CD4-positive, alpha-beta T cell treated with Interleukin-4 for 4 hours (primary cell): Measurements from ENCODE around the gene CDKN3.

ENCODE experiments used
- DNase-seq: peaks from one replicate; pipeline ENCODE4 v3.0.0-alpha.2; 2020

CDKN3 gene

GRCh38 chr14:54396493-54397335 is at the start of gene CDKN3:
Gene CDKN3 (plus strand): TSS chr14:54397007. CDS start chr14:54397069, 62 bp downstream.
- DNase-seq: peak; percentile 98

- no peak for DNase-seq
Measured at GRCh38 chr14:54347044-54347443, 49.8 kb upstream of the CDKN3 start.

GRCh38 chr14:54348001-54348611 is 48.7 kb upstream of the CDKN3 start:
- DNase-seq: peak; percentile 12

- DNase-seq: no peak
Measured at GRCh38 chr14:54348923-54349620, 47.7 kb upstream of the CDKN3 start.

- DNase-seq: no peak
Measured at GRCh38 chr14:54349713-54350112, 47.1 kb upstream of the CDKN3 start.

DNA sequence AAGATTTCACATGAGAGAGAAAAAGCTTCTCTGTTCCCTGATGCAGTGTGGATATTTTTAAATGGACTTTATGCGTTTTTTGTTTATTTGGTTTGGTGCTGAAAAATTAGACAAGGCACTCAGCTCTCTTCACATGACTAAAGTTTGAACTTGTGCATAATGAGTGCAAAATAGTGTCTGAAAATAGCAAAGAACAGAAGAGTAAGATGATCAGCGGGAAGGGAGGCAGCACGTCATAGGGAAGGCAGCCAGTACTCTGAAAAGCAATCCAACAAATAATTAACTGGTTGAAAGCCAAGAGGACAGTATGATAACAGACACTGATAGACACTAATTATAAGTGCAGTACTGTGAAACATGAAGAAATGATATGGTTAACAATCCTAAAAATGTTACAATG is 46.6 kb upstream of the CDKN3 start:
- no peak for DNase-seq

DNA sequence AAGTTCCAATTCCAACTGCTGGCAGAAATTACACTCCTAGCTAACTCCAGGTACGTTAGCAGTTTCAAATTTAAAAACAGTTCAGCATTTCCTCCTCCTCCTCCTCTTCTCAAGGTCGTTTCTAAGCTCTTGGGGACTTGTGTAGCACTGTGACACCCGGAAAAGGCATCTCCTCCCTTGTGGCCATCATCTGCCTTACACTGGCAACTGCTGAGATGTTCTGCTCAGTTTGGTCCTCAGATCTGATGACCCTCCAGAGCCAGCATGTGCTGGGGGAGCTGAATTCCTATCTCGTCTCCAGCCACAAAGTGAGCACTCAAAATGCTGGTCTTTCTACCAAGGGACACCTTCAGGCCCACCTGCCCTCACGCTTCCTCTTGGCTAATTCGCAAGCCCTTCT is 43.5 kb upstream of the CDKN3 start:
- DNase-seq: no peak

DNA sequence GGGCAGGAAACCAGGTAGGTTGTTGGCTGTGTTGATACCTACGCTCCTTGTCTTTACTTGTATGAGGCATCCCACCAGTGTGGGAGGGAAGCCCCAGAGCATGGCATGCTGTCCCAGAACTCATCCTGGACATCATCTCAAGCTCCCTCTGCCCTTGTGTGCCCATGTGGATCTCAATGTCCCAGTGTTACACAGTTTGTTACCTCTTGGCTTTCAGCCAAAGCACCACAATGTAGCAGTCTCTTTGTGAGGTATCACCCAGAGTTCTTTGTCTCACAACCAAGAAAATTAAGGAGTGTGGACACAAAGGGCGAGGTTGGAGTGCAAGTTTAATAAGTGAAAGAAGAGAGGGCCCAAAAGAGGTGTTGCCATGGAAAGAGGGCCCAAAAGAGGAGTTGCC is 43.1 kb upstream of the CDKN3 start:
- no peak for DNase-seq

GRCh38 chr14:54354096-54354495 is 42.7 kb upstream of the CDKN3 start:
- DNase-seq: no peak

DNA sequence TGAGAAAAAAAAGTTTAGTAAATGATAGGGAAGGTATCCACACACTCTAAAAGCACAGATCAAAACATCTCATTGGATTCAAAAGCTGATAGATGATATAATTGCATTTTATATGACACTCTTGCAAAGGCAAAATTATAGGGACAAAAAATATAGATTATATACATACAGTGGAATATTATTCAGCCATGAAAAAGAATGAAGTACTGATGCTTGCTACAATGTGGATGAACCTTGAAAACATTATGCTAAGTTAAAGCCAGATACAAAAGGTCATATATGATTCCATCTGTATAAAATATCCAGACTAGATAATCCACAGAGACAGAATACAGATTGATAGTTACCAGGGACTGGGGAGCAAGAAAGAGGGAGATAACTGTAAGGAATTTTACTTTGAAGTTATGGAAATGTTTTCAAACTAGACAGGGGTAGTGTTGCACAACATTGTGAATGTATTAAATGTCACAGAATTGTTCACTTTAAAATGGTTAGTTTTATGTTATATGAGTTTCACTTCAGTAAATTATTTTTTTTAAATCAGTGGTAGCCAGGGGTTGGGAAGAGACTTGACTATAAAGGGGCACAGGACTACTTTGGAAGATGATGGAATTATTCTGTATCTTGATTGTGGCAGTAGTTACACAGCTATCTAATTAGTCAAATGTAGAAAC is 41.7 kb upstream of the CDKN3 start:
- no peak for DNase-seq

DNA sequence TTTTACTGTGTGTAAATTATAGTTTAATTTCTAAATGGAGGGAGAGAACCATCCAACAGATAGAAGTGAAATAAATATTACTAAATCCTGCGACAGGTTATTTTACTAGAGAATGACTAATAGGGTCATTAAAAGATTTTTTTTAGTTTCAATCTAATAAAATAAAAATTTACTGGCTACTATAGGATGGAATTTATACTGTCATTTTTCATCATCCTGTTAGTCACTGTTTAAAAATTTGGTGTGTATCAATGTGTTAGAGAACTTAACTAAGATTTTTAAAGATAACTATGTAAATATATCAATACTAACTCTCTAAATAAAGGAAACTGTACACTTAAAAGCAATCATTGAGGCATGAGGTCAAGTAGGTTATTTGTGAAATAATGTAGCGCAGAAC is 41.1 kb upstream of the CDKN3 start:
- no peak for DNase-seq

DNA sequence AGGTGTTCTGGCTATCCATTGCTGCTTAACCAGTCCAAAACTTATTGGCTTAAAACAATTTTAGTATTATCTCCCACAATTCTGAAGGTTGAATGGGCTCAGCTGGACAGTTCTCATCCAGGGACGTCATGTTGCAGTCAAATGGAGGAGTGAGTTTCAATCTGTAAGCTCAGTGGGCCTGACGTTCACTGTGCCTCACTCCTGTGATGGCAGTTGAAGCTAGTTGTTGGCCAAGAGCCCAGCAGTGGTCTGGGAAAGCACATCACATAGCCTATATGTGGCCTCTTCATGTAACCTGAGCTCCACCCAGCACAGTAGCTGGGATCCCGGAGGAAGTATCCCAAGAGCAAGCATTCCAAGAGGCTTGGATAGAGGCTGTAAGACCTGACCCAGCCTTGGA is 40.6 kb upstream of the CDKN3 start:
- no peak for DNase-seq

- no peak for DNase-seq
Measured at GRCh38 chr14:54360667-54361066, 36.1 kb upstream of the CDKN3 start.

- no peak for DNase-seq
Measured at GRCh38 chr14:54362089-54362504, 34.7 kb upstream of the CDKN3 start.

GRCh38 chr14:54362759-54363437 is 33.9 kb upstream of the CDKN3 start:
- DNase-seq: no peak

- DNase-seq: no peak
Measured at GRCh38 chr14:54364555-54365415, 32.0 kb upstream of the CDKN3 start.

DNA sequence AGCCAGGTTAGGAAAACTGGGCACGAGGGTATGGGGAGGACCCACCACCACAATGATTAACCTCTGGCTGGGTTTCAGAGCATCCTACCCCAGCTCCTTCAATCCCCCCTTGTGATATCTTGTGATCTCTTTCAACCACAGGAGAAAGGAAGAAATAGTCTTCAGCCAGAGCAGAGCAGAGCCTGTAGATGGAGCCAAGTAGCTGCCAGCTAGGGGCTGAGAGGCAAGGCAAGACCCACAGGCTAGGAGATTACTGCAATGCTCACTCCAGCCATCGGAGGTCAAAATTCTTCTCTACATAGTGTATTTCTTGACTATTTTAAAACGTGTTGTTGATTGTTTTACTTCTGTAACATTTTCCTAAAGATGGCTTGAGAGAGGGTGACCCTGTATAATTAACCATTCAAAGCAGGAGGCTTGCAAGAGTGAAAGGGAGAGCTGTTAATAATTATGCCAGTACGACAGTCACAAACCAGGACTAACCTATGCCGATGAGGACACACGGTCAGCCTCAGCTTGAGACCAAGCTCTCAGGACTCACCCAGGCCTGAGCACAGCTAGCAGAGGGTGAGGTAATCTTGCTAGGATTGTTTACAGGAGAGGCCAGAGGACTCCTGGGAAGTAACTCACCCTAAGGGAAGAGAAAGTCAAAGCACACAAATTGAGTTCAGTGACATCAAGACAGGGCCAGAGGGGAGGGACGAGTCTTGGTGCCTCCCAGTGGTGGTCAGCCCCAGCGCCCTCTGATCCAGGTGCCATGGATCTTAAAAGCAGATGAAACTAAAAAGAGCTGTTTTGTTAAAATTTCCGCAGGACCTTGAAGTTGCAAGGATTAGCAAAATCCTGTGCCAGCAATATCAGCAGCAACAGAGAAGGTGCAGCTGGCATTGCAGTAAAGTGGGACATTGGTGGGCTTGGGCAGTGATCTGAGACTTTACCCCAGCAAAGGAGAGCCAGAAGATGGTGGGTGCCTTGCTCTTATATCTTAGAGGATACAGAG is 29.8 kb upstream of the CDKN3 start:
- DNase-seq: peak; percentile 31

- DNase-seq: no peak
Measured at GRCh38 chr14:54368291-54368690, 28.5 kb upstream of the CDKN3 start.

DNA sequence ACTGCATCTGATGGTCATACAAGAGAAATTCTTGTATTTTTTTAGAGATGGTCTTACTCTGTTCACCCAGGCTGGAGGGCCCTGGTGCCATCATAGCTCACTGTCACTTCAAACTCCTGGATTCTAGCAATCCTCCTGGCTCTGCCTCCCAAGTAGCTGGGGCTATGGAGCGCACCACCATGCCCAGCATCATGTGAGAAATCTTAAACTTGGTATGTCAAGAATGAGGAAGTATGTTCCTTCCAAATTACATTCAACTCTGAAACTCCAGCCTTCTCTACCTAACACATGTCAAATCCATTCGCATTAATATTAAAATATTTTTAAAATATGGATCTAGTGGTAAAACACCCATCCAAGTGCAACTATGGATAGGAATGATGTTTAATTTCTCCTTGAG is 27.5 kb upstream of the CDKN3 start:
- no peak for DNase-seq
